ENCODE results near the gene HSD17B12. TPM values are rescaled to one million over a fixed set of nuclear protein-coding genes. Genes with fewer than 3 reads are reported as not detected.
A peak's percentile ranks its signal among the peaks of the same experiment; 100 is the strongest.

The HSD17B12 gene
- total RNA-seq, 1 experiment from 2014 or later: 106 TPM

DNA sequence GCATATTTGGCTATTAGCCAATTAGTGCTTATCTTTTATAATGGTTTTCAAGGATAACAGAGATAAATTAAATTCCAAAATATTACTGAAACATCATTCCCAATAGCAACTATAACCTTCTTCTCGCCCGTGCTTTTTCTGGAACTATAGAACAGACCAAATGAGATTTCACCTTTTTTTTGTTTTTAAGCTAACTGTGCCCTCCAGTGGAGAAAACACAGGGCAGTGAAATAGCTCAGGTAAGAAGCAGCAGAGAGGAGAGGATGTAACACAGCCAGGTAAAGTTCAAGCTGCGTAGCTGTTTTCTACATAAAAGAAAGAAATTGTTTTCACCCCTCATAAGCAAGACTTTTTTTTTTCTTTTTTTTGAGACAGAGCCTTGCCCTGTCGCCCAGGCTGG is 28.2 kb downstream of the HSD17B12 start:
- ChIA-PET CTCF (interaction anchor here (0.7 kb wide), 1 partner anchor 39 kb away, joined by 3 read pairs; no protein-coding TSS in a partner anchor), POLR2A (no interaction called here)
- Histone ChIP-seq H3K9me3 (ENCODE audit: control insufficient read depth, insufficient read depth, low read depth, low read length) (no peaks in the 10 kb centered on the region), H3K4me1 (ENCODE audit: control insufficient read depth, insufficient read depth, low read length) (no peaks in the 10 kb centered on the region), H3K27me3 (ENCODE audit: control insufficient read depth, insufficient read depth, low read length) (no peaks in the 10 kb centered on the region), H3K36me3 (ENCODE audit: control insufficient read depth, insufficient read depth, low read length) (no peaks in the 10 kb centered on the region), H3K4me3 (ENCODE audit: low read depth in 2 of 2, low read length in 2 of 2) (no peak overlapping the region), H3K27ac (ENCODE audit: low read length) (no peak overlapping the region)
- no TSS peak for BruUV-seq (replicated peaks)
- in situ Hi-C loops (cut with HindIII; ENCODE audit: low pct_unique_long_range_greater_than_20kb, low sequenced_read_pairs) (no loop called here), intact Hi-C loops (cut with micrococcal nuclease; ENCODE audit: unreplicated experiment) (no loop called here)
- DNase-seq (ENCODE audit: low read depth, low spot score) (no peak), ATAC-seq (no peak)
- TF ChIP-seq SIN3A (IDR thresholded peaks at IDR 0.05; ENCODE audit: borderline replicate concordance, insufficient read depth, low read depth, low read length): no peak
- no peak for TF ChIP-seq POLR2AphosphoS5 (IDR thresholded peaks at IDR 0.05; ENCODE audit: low read depth, low read length)
- TF ChIP-seq, protein P1, sequence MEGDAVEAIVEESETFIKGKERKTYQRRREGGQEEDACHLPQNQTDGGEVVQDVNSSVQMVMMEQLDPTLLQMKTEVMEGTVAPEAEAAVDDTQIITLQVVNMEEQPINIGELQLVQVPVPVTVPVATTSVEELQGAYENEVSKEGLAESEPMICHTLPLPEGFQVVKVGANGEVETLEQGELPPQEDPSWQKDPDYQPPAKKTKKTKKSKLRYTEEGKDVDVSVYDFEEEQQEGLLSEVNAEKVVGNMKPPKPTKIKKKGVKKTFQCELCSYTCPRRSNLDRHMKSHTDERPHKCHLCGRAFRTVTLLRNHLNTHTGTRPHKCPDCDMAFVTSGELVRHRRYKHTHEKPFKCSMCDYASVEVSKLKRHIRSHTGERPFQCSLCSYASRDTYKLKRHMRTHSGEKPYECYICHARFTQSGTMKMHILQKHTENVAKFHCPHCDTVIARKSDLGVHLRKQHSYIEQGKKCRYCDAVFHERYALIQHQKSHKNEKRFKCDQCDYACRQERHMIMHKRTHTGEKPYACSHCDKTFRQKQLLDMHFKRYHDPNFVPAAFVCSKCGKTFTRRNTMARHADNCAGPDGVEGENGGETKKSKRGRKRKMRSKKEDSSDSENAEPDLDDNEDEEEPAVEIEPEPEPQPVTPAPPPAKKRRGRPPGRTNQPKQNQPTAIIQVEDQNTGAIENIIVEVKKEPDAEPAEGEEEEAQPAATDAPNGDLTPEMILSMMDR (IDR thresholded peaks at IDR 0.05): peak; percentile 47; the same call in 1 of the 2 replicates
- TF ChIP-seq TCF7L2 (IDR thresholded peaks at IDR 0.05; ENCODE audit: low read depth, low read length): no peak

DNA sequence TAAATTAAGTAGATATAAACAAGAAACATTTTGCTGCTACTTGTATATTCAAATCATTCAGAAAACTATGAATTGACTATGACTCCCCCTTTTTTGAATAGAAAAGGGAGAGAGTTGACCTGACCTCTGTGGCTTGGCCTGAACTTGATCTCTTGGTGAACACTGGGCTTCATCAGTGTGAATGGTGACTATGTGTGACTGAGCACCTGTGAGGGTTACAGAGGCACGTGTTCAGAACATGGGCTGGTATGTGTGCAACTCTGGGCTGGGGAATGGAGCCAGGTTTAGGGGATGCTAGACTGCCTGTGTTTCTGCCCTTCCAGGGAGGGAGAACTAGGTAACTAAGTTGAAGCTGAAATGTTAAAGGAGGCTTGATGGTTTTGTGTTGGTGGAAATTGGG is 29.2 kb downstream of the HSD17B12 start:
- no peaks in the 10 kb centered on the region for H3K27me3 ChIP-seq (ENCODE audit: control insufficient read depth, insufficient read depth, low read length)
- H3K4me3 ChIP-seq (ENCODE audit: low read depth in 2 of 2, low read length in 2 of 2): no peak overlapping the region
- H3K36me3 ChIP-seq (ENCODE audit: control insufficient read depth, insufficient read depth, low read length): no peaks in the 10 kb centered on the region
- intact Hi-C loops (cut with micrococcal nuclease; ENCODE audit: unreplicated experiment): no loop called here
- no peaks in the 10 kb centered on the region for H3K4me1 ChIP-seq (ENCODE audit: control insufficient read depth, insufficient read depth, low read length)
- TF ChIP-seq, protein P2, sequence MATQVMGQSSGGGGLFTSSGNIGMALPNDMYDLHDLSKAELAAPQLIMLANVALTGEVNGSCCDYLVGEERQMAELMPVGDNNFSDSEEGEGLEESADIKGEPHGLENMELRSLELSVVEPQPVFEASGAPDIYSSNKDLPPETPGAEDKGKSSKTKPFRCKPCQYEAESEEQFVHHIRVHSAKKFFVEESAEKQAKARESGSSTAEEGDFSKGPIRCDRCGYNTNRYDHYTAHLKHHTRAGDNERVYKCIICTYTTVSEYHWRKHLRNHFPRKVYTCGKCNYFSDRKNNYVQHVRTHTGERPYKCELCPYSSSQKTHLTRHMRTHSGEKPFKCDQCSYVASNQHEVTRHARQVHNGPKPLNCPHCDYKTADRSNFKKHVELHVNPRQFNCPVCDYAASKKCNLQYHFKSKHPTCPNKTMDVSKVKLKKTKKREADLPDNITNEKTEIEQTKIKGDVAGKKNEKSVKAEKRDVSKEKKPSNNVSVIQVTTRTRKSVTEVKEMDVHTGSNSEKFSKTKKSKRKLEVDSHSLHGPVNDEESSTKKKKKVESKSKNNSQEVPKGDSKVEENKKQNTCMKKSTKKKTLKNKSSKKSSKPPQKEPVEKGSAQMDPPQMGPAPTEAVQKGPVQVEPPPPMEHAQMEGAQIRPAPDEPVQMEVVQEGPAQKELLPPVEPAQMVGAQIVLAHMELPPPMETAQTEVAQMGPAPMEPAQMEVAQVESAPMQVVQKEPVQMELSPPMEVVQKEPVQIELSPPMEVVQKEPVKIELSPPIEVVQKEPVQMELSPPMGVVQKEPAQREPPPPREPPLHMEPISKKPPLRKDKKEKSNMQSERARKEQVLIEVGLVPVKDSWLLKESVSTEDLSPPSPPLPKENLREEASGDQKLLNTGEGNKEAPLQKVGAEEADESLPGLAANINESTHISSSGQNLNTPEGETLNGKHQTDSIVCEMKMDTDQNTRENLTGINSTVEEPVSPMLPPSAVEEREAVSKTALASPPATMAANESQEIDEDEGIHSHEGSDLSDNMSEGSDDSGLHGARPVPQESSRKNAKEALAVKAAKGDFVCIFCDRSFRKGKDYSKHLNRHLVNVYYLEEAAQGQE (IDR thresholded peaks at IDR 0.05; ENCODE audit: insufficient read depth in 1 of 2, low read depth in 2 of 2, low read length in 1 of 2): no peak
- TF ChIP-seq, protein P1 (IDR thresholded peaks at IDR 0.05): no peak
- no peak for TF ChIP-seq POLR2AphosphoS5 (IDR thresholded peaks at IDR 0.05; ENCODE audit: low read depth, low read length)
- TF ChIP-seq SIN3A (IDR thresholded peaks at IDR 0.05; ENCODE audit: borderline replicate concordance, insufficient read depth, low read depth, low read length): no peak
- no peak for TF ChIP-seq TCF7L2 (IDR thresholded peaks at IDR 0.05; ENCODE audit: low read depth, low read length)
- CTCF ChIA-PET: no interaction called here
- BruUV-seq (replicated peaks): no TSS peak
- H3K9me3 ChIP-seq (ENCODE audit: control insufficient read depth, insufficient read depth, low read depth, low read length): no peaks in the 10 kb centered on the region
- ATAC-seq: no peak
- in situ Hi-C loops (cut with HindIII; ENCODE audit: low pct_unique_long_range_greater_than_20kb, low sequenced_read_pairs): no loop called here
- POLR2A ChIA-PET: no interaction called here
- no peak overlapping the region for H3K27ac ChIP-seq (ENCODE audit: low read length)
- no peak for DNase-seq (ENCODE audit: low read depth, low spot score)

Measured in Panc1 (cell line).